NCI-H2196 (cell line): ENCODE results near the gene CRADD.
"Not testable (repeated sequence)": the region's sequence is repeated elsewhere in the genome, so short reads cannot be mapped to it uniquely, and the experiment has no call there.

Experiments used
- DNase-seq: peaks from one replicate; lab custom pipeline; 2025; ENCODE audit not compliant: unreplicated experiment; lab: John Stamatoyannopoulos, UW

Gene CRADD

DNA sequence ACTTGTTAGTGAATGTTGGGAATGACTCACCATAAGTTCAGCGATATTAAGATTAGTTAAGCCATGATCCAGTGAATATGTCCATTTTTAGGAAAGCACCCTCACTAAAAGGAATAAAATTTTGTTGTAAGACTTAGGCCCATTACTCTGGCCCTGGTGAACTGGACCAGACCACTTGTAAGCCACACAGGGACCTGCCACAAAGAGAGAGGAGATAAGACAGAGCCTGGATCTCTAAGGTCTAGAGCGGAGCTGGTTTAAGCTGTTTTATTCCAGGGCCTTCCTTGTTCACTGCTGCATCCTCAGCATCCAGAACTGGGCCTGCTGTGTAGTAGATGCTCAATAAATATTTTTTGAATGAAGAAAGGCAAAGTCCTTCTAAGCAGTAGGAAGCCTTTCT is 79.1 kb downstream of the CRADD start:
- no peak for DNase-seq

DNA sequence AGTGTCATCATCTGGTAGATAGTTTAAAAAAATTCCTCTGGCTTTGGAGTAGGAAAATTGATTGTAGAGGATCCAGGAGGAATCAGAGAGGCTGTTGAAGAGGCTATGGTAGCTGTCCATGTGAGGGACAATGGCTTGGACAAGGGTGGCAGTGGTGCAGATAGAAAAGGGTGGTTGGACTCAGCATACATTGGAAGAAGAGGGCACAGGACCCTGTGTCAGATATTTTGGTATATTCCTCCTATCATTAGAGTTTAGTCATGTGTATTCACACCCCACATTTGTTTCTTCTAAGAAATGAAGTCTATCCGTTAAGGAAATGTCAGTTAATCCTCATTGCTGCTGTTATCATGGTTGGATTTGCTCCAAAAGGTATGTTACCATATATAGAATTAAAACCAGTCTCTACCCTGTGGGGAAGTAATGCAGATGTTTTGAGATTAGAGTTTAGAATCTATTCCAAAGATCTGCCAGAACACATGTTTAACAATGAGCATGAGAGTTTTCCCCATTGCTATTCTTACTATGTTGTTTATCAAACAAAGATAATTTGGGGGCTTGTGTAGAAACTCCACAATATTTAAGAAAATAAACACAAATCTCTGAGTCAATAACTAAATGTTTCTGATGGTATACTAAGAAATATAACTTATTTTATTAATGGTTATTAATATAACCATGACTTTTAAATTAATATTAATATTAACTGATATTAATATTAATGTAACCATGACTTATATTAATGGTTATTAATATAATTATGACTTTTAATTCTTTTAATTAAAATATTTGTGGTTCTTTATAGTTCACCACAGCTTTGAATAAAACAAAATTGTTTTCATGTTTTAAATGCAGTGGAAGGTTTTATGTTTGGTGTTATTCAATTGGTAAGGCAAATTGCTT is 80.9 kb downstream of the CRADD start:
- DNase-seq, result no peak

DNA sequence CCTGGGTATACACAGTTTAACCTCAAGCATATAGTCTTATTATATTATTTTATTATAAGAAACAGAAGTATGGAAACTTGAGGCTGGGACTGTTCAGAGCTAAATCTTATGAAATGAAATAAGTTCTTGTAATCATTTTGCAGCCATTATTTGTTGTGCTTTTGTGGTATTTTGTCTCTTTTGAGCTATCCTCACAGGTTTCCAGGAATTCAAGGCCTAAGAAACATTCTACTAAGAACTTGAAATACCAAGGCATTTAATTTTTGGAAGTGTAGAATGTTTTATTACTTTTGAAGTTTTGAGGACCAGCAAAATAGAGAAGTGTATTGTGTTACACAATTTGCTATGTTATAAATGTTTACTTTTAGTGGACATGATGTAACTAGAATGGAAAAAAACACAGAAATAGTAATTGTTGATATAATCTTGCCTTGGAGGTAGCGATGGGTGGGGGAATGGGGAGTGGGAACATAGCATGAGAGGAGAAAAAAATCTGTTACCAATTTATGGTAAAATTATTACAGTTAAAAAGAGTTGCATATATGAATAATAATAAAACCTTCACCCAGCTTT is 81.7 kb downstream of the CRADD start:
- no peak for DNase-seq

DNA sequence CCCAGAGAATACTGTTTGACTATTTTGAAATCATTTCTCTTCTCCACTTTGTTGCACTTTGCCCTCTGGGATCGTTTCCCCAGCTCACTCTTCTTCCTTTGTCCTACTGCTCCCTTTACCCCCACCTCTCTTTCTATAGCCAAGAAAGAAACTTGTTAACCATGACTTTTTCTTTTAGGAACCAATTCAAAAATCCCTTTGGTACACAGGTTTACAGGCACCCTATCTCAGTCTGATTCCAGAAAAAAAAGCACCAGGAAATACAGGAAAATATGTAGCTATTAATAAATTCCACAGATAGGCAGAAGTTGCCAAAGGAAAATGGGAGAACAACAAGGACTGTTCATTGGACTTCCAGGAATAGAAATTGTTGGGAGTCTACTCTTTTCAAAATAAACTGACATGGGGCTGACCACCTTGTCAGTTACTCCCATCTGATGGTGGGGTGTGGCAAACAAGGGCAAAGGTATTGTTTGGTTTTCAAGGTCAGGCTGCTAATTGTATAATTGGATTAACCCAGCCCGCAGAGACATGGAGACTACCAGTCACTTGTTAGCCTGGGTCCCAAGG is 82.4 kb downstream of the CRADD start:
- DNase-seq, result no peak

DNA sequence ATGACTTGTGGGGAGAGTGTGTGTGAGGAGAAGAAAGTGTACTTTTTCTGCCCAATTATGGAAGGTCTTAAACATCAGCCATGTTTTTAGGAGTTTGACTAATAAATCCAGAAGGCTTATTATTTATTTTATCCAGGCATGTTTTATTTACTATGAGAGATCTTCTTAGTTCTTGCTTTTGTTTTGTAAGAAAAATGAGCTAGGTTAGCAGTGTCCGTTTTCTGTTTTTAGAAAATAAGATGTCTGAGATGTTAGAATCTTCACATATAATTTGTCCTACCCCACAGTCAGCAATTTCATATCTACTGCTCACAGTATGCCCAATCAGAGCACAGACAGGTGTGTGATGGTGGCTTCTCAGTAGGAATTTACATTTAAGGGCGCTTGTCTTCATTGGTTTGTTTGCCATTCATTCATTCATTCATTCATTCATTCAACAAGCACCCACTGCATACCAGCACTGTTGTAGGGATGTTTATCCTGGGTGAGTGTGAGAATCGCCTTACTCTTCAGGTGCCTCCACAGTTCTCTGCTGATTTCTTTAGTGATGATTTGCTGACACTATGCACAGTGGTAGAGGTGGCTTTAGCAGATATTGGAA is 83.2 kb downstream of the CRADD start:
- no peak for DNase-seq

DNA sequence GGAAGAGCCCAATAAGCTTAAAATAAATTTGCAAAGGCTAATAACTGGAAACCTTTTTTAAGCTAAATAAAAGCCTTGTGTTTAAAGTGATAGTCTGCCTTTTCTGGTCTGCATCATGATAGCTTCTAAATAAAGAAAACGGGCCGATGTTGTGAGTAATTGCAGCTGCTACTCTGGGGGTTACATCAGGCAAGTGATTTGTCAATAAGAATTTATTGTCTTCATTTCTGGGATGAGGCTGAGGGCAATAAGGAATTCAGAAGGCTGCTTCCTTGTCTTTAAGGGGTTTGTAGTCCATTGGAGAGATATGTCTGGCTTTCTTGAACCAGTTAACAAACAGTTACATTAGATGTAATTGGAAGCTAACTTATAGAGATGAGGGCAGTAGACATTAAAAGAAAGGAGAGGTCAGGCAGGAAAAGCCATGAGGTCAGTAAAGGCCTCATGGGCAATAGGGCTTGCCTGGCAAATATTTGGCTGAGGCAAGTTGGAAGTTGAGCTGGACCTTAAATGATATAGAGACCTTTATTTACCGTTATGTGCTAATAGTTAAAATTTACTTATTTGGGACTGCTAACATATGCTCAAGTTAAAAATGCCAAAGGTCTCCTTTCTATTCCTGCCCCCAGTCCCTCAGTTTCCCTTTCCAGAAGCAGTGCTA is 85.0 kb downstream of the CRADD start:
- no peak for DNase-seq

DNA sequence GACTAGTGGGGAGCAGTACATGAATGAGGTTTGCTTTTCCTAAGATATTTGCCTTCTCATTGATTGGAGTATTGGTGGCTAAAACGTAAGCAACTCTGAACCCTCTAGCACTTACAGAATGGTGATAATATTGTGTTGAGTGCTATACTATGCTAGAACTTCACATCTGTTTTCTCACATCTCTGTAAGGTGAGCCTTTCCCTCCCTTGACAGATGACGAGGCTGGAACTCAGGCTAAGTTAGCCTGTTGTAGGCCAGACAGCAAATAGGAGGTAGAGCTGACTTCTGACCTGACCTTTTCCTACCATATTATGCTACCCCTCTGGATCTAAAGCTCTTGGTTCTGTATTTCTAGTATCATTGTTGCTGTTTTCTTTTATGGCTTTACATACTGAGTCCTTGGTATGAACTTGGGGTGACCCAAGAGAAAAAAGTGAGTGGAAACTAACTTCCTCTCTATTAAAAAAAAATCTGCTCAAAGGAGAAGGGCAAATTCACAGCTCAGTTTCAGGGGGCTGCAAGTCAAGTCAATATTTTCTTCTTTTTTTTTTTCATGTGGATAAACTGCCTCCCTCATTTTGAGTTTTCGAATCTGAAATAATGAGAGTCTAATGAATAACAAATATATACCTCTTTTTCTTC is 85.9 kb downstream of the CRADD start:
- DNase-seq, result no peak

DNA sequence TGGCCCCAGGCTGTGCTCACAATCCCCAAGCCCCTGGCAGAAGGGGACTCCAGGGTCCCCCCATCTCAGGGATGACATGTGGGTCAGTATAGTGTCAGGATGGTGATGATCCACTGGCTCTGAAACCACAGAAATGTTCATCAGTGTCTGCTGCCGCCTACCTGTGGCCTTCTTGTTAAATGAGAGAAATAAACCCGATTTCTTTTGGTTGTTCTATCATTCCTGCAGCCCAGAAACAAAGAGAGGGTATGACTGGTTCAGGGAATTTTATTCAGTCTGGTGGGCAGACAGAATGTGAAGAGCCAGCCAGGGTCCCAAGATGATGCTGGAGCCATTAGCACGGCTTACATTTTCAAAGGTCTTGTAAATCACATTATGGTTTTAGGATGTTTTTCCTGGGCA is 86.6 kb downstream of the CRADD start:
- DNase-seq, result no peak

DNA sequence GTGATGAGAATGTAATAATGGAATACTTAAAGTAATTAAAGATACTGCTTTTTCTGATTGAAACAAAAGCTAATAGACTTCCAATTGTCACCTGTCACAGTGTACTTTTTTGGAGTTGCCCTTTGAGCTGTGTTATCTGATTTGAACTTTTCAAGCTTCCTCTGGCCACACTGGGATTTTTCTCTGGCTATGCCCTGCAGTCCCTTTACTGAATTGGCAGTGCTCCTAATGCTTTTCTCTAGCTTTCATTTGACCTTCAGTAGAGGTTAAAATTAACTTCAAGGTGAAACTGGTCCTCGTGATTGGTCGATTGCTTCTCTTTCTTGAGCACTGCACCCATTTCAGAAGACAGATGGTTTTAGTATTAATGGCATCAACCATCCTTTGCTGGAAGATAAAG is 89.2 kb downstream of the CRADD start:
- DNase-seq, result no peak

DNA sequence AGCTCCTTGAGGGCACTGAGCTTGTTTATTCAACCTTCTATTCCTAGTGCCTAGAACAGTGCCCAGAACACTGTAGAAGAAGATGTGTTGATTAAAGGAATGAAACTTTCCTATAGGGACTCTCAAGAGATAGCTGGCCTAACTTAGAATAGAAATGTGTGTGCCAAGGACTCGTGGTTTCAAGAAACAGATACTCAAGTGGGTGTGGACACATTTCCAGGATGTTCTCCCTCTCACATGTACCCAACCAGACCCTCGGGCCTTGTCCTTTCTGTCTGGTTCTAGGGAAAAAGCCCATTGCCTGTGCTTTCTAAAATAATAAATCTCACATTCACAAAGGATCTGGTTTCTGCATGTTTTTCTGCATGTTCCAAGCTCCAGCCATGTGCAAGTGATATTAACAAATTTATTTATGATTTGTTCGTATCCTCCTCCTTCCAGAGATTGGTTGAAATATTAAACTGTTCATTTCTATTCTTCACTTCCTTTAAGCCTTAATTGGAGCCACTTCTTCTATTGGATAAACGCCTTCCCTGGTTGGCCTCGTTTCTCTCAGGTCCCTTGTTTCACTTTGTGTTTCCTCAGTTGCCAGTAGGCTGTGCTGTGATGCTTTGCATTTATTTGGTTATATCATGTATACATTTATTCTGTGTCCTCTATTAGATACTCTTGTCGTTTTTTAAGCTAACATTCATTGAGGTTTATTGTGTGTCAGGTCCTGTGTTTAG is 89.8 kb downstream of the CRADD start:
- no peak for DNase-seq

DNA sequence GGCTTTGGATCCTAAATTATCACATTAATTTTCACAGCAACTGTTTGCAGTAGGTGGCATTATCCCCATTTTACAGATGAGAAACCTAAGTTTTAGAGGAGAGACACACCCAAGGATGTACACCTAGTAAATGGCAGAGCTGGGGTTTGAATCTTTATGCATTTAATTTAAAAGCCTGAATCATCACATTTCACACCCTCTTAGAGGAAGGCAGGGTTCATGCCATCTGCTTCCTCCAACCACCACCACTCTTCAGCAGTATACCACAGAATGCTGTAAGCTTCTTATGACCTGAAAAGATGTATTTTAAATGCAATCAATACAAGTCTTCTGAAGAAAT is 90.3 kb downstream of the CRADD start:
- no peak for DNase-seq

DNA sequence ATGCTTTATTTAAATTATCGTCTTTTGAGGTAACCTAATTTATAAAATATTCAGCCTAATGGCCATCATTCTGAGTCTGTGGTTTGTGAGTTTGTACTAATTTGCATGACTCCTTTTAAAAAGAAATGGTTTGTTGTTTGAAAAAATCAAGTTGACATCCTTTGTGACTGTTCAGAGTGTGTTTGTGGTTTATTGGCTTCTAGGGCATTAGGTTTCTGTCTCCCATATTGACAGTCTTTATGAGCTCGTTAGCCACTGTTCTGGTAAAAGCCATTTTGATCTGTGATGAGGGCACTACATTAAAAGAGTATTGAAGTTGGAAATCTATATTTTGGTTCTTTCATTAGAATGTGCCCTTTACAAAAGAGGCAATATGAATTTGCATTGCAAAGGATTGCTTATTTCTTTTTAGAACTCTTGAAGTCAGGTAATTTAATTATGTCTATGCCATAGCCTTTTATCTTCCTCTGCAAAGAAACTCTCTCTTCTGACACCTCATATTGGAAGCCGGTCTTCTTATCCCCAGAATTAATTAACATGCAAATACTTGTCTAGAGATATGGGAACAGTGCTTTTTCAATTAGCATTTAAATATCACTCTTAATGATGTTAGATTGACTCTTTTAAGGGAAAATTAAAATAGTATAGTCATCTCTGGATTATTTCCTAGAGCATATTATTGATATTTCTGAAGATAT is 95.0 kb downstream of the CRADD start:
- DNase-seq, result no peak

DNA sequence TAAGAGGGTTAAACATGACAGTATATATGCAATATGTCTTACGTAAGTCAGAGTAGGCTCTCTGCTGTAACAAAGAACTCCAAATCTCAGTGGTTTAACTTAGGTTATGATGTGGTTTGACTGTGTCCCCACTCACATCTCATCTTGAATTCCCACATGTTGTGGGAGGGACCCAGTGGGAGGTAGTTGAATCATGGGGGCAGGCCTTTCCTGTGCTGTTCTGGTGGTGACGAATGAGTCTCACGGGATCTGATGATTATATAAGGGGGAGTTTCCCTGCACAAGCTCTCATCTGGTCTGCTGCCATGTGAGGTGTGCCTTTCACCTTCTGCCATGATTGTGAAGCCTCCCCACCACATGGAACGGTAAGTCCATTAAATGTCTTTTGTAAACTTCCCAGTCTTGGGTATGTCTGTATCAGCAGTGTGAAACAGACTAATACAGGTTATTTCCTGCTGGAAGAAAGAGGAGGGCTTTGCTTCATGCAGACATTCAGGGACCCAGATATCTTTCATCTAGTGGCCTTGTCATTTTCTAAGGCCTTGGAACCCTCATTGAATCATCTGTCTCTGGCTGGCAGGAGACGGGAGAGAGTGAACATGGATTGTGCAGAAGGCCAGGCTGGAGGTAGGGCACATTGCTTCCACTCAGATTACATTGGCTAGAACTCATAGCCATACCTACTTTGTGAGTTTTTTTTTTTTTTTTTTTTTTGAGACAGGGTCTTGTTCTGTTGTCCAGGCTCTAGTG is 96.1 kb downstream of the CRADD start:
- no peak for DNase-seq

DNA sequence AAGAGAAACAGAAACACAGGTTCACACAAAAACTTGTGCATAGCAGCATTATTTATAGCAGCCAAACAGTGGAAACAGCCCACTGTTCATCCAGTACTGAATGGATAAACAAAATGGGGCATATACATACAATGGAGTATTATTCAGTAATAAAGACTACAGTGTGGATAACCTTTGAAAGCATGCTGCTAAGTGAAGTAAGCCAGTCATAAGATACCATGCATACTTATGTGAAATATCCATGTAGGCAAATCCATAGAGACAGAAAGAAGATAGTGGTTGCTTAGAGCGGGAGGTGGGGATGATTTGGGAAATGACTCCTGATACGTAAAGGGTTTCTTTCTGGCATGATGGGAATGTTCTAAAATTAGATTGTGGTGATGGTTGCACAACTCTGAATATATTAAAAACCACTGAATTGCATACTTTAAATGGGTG is 99.4 kb downstream of the CRADD start:
- no peak for DNase-seq

DNA sequence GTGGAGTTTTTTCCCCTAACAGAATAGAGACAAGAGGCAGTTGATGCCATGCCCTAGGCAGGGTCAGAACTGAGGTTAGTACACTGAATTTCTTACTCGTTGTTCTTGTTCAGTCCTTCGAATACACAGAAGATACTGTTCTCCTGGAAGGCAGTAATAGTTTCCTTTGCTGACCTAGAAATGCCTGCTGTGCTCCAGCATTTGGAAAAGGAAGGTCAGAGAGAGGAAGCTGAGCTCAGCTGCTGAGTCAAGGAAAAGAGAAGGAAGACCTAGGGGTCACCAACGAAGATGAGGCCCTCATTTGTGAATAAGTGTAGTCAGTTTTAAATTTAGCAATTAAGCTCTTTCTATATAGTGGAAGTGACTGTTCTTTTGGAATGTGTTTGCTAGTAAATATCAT is 100.1 kb downstream of the CRADD start:
- DNase-seq, result no peak

DNA sequence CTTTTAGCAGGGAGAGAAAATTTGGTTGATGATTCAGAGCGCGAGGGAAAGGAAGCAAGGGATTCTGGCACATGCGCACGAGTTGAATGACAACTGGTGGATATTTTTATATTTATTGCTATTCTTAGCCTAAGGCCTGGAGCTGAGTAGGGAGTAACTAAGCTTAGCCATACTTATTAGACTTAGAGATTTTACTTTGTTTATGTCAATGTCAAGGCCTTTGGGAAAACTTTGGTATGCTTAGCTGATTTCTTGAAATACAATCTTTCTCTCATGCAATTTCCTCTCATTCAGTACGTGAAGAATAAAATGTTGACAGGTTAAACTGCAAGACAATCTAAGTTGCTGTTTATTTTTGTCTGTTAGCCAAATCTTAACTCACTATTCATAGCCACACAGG is 101.1 kb downstream of the CRADD start:
- no peak for DNase-seq

DNA sequence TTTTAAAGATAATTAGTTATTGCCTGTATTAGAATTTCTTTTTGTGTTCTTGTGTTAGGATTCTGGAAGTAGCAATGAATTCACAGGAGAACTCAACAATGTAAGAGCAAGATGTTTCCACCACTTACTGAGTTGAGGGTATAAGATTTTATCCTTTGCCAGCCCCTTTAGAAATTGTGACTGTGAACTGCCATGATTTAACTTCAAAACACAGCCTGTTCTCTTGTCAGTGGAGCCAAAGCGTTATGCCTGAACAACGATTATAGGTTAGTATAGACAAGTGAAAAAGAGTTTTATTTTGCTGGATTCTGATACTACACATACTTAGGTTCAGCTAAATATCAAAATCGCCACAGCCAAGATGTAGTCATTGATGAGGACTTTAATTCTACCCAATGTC is 101.6 kb downstream of the CRADD start:
- no peak for DNase-seq

DNA sequence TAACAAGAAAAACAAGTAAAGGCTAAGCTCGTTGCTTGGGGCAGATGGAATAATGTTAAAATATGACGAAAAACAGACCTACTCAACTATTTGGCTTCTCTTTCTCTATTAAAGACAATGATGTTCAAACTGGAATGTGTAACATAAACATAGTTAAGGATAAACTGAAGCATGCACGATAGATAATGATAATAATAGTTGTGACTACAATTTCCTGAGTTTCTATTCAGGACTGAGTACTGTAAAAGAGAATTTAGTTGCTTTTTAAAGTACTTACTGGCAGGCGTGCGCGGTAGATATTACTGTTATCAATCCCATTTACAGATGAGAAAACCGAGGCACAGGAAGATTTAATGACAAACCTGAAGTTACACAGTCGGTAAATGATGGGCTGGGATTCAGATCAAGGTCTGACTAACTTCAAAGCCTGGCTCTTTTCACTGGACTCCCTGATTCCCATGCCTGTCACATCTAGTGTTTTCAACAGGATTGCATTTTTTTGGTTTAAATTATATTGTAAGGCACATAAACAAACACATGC is 103.0 kb downstream of the CRADD start:
- no peak for DNase-seq

DNA sequence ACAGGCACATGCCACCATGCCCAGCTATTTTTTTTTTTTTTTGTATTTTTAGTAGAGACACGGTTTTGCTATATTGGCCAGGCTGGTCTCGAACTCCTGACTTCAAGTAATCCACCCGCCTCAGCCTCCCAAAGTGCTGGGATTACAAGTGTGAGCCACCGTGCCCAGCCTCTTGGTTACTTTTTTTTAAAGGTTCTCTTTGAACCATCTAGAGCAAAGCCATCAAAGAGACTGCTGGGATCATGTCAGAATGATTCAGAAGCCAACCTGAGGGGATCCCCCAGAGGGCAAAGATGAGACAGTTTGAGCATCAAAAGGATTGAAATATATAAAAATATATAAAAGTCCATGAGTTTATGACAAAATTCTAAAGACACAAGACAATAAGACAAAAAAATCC is 103.7 kb downstream of the CRADD start:
- DNase-seq, result not testable (repeated sequence)
